ENCODE data around the gene SMOC2.

SMOC2 gene

GRCh38 chr6:168415993-168416530 is 24.9 kb upstream of the SMOC2 start:
- no peak for DNase-seq

GRCh38 chr6:168416531-168416930 is 24.5 kb upstream of the SMOC2 start:
- DNase-seq = no peak

- DNase-seq = no peak
These were observed 23.8 kb upstream of the SMOC2 start for GRCh38 chr6:168417191-168417590.

GRCh38 chr6:168417679-168418557 is 23.1 kb upstream of the SMOC2 start:
- no peak for DNase-seq

- no peak for DNase-seq
These were observed 22.3 kb upstream of the SMOC2 start for GRCh38 chr6:168418711-168419121.

GRCh38 chr6:168419569-168419968 is 21.4 kb upstream of the SMOC2 start:
- DNase-seq = no peak

GRCh38 chr6:168420084-168420483 is 20.9 kb upstream of the SMOC2 start:
- no peak for DNase-seq

GRCh38 chr6:168420706-168421105 is 20.3 kb upstream of the SMOC2 start:
- no peak for DNase-seq

- DNase-seq = no peak
These were observed 13.8 kb upstream of the SMOC2 start for GRCh38 chr6:168427184-168427583.

GRCh38 chr6:168428052-168428826 is 12.7 kb upstream of the SMOC2 start:
- no peak for DNase-seq

GRCh38 chr6:168428863-168429262 is 12.1 kb upstream of the SMOC2 start:
- no peak for DNase-seq

GRCh38 chr6:168432196-168432595 is 8.8 kb upstream of the SMOC2 start:
- DNase-seq = no peak

- no peak for DNase-seq
These were observed 7.1 kb upstream of the SMOC2 start for GRCh38 chr6:168433898-168434297.

GRCh38 chr6:168434505-168434904 is 6.5 kb upstream of the SMOC2 start:
- no peak for DNase-seq

- DNase-seq = no peak
These were observed 3.2 kb upstream of the SMOC2 start for GRCh38 chr6:168437751-168438150.

GRCh38 chr6:168438783-168439520 is 2.0 kb upstream of the SMOC2 start:
- no peak for DNase-seq

GRCh38 chr6:168439794-168440450 is 1.1 kb upstream of the SMOC2 start:
- no peak for DNase-seq

GRCh38 chr6:168441434-168442391 is 729 bp downstream of the SMOC2 start:
- DNase-seq = no peak

GRCh38 chr6:168442646-168443045 is 1.7 kb downstream of the SMOC2 start:
- DNase-seq = no peak

GRCh38 chr6:168447282-168447681 is 6.3 kb downstream of the SMOC2 start:
- no peak for DNase-seq

- no peak for DNase-seq
These were observed 6.7 kb downstream of the SMOC2 start for GRCh38 chr6:168447700-168448099.

All from NCI-H187 (cell line).